ENCODE results near the gene CSH1.
"Not testable (repeated sequence)": the region's sequence is repeated elsewhere in the genome, so short reads cannot be mapped to it uniquely, and the experiment has no call there.

CSH1 gene

DNA sequence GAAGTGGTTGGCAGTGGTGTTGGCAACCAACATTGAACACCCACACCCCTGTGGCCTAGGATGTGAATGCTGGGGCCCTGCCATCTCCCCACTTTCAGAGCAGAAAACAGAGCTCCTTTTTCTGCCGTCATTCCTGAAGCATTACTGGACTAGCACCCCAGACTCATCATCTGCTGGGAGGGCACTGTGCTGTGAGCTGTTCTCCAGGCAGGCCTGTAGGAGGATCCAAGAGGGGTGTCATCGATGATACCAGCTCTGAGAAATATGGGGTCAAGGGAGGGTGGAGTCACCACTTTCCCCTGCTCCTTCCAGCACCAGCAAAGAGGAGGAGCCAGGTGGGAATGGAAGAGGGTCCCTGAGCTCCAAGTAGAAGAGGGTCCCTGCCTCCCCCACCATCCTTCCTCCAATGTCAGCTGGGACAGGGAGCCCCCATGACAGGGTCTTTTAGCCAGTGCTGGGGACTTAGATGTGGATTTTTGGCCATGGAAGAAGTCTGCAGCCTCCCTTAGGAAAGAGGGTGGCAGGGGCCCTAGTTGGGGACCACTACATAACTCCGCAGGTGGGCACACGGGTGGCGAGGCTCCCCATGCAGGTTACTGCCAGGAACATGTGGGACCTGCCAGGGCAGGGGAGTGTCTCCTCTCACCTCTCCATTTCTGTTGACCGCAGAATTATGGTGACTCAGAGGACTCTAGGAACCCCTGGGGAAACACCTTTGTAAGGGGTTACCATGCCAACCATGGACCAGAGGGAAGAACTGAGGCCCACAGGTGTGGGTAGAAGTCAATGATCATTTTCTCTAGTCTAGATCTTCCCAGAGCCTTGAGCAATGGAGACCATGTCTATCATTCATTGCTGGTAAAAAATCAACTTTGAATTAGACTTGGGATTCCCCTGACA, 2.8 kb upstream of the CSH1 start:
- DNase-seq: not testable (repeated sequence)

DNA sequence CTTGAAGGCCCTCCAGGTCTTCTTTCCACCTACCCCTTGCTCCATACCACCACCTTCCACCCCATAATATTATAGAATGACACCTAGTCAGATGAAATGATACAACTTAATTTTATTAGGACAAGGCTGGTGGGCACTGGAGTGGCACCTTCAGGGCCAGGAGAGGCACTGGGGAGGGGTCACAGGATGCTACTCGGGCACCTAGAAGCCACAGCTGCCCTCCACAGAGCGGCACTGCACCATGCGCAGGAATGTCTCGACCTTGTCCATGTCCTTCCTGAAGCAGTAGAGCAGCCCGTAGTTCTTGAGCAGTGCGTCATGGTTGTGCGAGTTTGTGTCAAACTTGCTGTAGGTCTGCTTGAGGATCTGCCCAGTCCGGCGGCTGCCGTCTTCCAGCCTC, 1.6 kb downstream of the CSH1 start:
- not testable (repeated sequence) for DNase-seq

DNA sequence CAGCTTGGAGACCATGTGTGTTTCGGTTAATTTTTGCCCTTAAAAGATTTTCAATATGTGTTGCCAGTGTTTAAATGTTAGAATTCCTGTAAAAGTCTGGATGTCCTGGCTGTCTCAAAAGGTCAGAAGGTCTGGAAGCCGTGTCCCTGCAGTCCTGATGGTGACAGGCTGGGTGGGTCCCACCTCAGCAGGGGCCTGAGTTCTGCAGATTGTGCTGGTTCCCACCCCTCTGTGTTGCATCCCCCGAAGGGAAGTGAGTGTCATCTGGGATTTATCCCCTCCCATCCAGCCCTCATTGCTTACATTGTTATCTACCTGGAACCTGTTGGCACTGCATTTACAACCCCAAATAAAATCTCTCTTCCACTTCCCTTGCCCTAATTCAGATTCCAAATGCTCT, 2.4 kb downstream of the CSH1 start:
- not testable (repeated sequence) for DNase-seq

DNA sequence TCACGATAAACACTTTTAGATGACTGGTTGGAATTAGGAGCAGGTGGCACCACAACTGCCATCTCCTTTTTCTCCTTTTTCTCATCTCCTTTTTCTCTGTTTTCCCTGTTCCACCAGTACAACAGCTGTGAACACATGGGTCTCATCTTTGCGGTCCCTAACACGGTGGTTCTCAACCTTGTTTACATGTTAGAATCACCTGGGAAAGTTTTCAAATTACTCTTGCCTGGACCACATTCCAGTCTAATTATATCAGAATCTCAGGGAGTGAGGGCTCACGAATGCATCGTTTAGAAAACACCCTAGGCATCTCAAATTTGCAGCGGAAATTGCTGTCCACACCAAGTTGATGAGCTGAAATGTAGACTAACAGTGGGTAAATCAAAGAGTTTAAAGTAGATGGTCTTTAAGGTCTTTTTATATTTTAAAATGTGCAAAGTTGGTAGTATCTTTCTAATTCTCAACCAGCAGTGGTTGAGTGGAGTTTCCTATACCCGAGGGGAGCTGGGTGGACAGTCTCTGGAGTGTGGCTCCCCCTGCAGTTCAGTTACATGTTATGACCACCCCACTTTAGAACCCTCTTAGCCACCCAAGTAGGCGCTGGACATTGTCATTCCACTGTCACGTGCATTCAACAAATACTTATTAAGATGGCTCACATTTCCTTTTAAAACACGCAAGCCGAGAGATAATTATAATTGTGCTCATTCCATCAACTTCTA, 3.9 kb downstream of the CSH1 start:
- not testable (repeated sequence) for DNase-seq

- peak; percentile 89 for DNase-seq
These were observed 7.1 kb downstream of the CSH1 start for GRCh38 chr17:63889026-63889848.

DNA sequence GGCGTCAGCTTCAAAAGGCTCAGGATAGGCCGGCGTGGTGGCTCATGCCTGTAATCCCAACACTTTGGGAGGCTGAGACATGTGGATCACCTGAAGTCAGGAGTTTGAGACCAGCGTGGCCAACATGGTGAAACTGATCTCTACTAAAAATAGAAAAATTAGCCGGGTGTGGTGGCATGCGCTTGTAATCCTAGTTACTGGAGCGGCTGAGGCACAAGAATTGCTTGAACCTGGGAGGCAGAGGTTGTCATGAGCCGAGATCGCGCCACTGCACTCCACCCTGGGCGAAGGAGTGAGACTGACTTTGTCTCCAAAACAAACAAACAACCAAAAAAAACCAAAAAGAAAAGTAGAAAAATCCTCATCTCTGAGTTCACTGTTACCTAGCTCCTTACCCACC, 11.3 kb downstream of the CSH1 start:
- not testable (repeated sequence) for DNase-seq

- not testable (repeated sequence) for DNase-seq
These were observed 13.7 kb downstream of the CSH1 start for GRCh38 chr17:63882626-63883126.

DNA sequence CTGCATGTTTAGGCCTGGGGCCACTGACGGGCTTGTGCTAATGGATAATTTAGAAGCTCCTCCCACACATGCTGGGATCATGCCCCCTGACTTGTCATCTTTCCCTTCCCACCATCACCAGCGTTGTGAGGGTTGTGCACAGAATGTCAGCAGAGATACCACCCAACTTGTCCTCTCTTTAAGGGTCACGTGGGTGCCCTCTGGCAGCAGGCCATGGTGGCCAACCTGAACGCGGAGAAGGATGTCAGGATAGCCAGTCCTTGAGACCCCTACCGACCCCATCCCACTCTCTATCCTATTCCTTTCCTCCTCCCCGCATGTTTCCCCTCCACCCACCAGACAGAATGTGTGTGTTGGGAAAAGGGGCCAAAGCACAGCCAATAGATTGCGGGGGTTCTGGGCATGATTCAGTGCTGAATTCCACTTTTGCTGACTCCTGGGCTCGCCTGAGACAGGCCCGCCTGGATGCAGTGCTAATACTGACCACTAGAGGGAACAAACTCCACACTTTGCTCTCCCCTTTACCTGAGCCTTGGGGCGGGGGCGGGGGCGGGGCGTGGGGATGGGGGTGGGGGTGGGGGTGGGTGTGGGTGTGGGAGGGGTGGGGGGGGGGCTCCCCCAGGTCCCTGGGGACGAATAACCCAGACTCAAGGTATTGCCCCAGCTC, 14.3 kb downstream of the CSH1 start, which contains the start of gene GH2:
GH2 (minus strand) TSS at position 10 of the 667 bp plus-strand sequence. CDS start 143 bp downstream, outside the sequence.
- DNase-seq: peak; percentile 78

GRCh38 chr17:63881337-63881736, 15.0 kb downstream of the CSH1 start:
- peak; percentile 33 for DNase-seq

GRCh38 chr17:63880706-63881105, 15.7 kb downstream of the CSH1 start:
- no peak for DNase-seq

DNA sequence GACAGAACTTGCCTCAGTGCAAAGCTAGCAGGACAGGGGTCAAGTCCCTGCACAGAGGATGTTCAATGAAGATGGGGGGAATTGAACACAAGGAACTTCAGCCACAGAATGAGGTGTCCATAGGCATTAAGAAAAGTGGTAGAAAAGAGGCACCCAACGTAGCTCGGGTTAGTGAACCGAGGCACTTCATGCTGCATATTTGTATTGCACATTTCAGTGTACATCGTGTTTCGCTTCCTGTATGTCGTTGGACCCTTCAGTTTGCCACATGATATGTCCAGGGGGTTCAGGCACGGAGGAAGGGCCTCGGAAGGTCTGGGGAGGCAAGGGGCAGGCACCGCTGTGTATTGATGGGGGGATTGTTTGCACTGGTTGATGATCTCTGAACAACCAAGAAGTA, 18.0 kb downstream of the CSH1 start:
- DNase-seq: not testable (repeated sequence)

- DNase-seq: not testable (repeated sequence)
These were observed 21.7 kb downstream of the CSH1 start for GRCh38 chr17:63874693-63875092.

- not testable (repeated sequence) for DNase-seq
These were observed 22.2 kb downstream of the CSH1 start for GRCh38 chr17:63874061-63874626.

DNA sequence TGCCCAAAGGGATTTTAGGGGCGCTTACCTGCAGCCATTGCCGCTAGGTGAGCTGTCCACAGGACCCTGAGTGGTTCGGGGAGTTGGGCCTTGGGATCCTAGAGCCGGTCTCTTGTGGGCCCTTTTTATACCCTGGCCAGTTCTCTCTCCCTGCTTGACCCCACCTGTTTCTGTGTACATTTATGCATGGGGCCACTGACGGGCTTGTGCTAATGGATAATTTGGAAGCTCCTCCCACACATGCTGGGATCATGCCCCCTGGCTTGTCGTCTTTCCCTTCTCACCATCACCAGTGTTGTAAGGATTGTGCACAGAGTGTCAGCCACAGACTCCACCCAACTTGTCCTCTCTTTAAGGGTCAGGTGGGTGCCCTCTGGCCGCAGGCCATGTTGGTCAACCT, 22.8 kb downstream of the CSH1 start, which contains the start of gene CSH2:
CSH2 (minus strand) TSS at position 101 of the 400 bp plus-strand sequence; CDS start at position 38, 63 bp downstream.
- DNase-seq: not testable (repeated sequence)

DNA sequence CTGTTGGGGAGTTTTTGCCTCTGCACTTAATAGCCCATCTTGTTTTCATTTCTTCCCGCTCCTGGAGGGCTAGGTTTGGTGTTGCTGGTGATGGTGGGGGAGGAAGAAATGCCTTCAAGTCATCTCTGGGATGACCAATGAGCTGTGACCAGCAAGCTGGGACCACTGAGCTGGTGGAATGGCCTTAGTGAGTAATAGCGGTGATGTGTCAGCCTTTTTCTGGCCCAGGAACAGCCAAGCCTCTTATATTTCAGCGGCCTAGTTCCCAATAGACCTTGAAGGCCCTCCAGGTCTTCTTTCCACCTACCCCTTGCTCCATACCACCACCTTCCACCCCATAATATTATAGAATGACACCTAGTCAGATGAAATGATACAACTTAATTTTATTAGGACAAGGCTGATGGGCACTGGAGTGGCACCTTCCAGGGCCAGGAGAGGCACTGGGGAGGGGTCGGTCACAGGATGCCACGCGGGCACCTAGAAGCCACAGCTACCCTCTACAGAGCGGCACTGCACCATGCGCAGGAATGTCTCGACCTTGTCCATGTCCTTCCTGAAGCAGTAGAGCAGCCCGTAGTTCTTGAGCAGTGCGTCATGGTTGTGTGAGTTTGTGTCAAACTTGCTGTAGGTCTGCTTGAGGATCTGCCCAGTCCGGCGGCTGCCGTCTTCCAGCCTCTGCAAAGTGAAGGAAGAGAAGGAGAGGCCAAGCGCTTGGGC, 24.6 kb downstream of the CSH1 start:
- not testable (repeated sequence) for DNase-seq

- DNase-seq: not testable (repeated sequence)
These were observed 26.1 kb downstream of the CSH1 start for GRCh38 chr17:63870292-63870665.

DNA sequence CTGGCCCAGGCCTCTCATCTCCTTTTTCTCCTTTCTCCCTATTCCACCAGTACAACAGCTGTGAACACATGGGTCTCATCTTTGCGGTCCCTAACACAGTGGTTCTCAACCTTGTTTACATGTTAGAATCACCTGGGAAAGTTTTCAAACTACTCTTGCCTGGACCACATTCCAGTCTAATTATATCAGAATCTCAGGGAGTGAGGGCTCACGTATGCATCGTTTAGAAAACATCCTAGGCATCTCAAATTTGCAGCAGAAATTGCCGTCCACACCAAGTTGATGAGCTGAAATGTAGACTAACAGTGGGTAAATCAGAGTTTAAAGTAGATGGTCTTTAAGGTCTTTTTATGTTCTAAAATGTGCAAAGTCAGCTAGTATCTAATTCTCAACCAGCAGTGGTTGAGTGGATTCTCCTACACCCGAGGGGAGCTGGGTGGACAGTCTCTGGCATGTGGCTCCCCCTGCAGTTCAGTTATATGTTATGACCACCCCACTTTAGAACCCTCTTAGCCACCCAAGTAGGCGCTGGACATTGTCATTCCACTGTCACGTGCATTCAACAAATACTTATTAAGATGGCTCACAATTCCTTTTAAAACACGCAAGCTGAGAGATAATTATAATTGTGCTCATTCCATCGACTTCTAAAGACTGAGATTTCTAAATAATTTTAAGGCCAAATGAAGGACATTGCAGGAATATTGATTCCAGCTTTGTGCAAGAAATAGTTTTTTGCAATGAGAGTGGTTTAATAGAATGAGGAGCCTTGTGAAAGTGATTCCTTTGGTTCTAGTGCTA, 26.7 kb downstream of the CSH1 start:
- DNase-seq: not testable (repeated sequence)

DNA sequence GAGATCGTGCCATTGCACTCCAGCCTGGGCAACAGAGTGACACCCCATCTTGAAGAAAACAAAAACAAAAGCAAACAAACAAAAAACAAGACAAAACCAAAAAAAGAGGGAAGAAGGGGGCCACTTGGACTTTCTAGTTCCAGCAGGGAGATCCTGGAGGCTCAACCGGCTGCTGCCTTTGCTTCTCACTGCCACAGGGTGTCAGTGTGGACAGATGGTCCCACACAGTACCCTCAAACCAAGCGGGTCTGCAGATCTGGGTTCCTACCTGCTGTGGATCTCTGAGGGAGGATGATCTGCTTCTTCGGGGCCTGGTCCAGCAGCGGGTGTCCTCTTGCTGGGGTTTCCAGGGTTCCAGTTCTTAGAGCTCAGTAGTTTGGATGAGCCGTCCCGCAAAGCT, 29.7 kb downstream of the CSH1 start:
- peak; percentile 32 for DNase-seq

DNA sequence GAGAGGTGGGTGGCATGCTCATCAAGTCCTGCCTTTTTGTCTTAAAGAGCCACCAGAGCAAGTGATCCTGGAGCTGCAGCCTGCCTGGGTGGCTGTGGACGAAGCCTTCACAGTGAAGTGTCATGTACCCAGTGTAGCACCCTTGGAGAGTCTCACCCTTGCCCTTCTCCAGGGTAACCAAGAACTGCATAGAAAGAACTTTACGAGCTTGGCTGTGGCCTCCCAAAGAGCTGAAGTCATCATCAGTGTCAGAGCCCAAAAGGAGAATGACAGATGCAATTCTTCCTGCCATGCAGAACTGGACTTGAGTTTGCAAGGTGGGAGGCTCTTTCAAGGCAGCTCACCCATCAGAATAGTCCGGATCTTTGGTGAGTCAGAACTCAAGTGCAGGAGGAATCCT, 37.1 kb downstream of the CSH1 start:
- no peak for DNase-seq

GRCh38 chr17:63856425-63856824, 39.9 kb downstream of the CSH1 start:
- DNase-seq: not testable (repeated sequence)

All from NCI-H82 (cell line).